ENCODE data around the gene RAP1GAP2.

RAP1GAP2 gene

GRCh38 chr17:2847381-2848333, 51.4 kb downstream of the RAP1GAP2 start:
- no peak overlapping the region for H3K27ac ChIP-seq
- no peaks in the 10 kb centered on the region for H3K27me3 ChIP-seq (ENCODE audit: insufficient read depth, low read depth, severe bottlenecking)
- H3K9me3 ChIP-seq (ENCODE audit: severe bottlenecking), result no peaks in the 10 kb centered on the region
- no peak for TF ChIP-seq CTCF (IDR thresholded peaks at IDR 0.05; ENCODE audit: low read depth, low read length)
- H3K36me3 ChIP-seq, result no peaks in the 10 kb centered on the region
- DNase-seq, result no peak
- H3K4me3 ChIP-seq (ENCODE audit: low read depth, low read length), result no peak overlapping the region

GRCh38 chr17:2849327-2849670, 53.1 kb downstream of the RAP1GAP2 start:
- Histone ChIP-seq H3K9me3 (ENCODE audit: severe bottlenecking) (no peaks in the 10 kb centered on the region), H3K4me3 (ENCODE audit: low read depth, low read length) (no peak overlapping the region), H3K27ac (no peak overlapping the region), H3K27me3 (ENCODE audit: insufficient read depth, low read depth, severe bottlenecking) (no peaks in the 10 kb centered on the region), H3K36me3 (no peaks in the 10 kb centered on the region)
- no peak for DNase-seq
- no peak for TF ChIP-seq CTCF (IDR thresholded peaks at IDR 0.05; ENCODE audit: low read depth, low read length)

GRCh38 chr17:2850991-2851390, 54.8 kb downstream of the RAP1GAP2 start:
- Histone ChIP-seq H3K27me3 (ENCODE audit: insufficient read depth, low read depth, severe bottlenecking) (no peaks in the 10 kb centered on the region), H3K9me3 (ENCODE audit: severe bottlenecking) (no peaks in the 10 kb centered on the region), H3K36me3 (no peaks in the 10 kb centered on the region; the same call in 1 of the 2 replicates), H3K4me3 (ENCODE audit: low read depth, low read length) (no peak overlapping the region), H3K27ac (no peak overlapping the region)
- DNase-seq, result no peak
- TF ChIP-seq CTCF (IDR thresholded peaks at IDR 0.05; ENCODE audit: low read depth, low read length), result no peak

GRCh38 chr17:2851615-2852014, 55.4 kb downstream of the RAP1GAP2 start:
- H3K27ac ChIP-seq, result no peak overlapping the region
- TF ChIP-seq CTCF (IDR thresholded peaks at IDR 0.05; ENCODE audit: low read depth, low read length), result no peak
- H3K27me3 ChIP-seq (ENCODE audit: insufficient read depth, low read depth, severe bottlenecking), result no peaks in the 10 kb centered on the region
- no peaks in the 10 kb centered on the region; the same call in 1 of the 2 replicates for H3K36me3 ChIP-seq
- H3K9me3 ChIP-seq (ENCODE audit: severe bottlenecking), result no peaks in the 10 kb centered on the region
- DNase-seq, result no peak
- no peak overlapping the region for H3K4me3 ChIP-seq (ENCODE audit: low read depth, low read length)

- TF ChIP-seq CTCF (IDR thresholded peaks at IDR 0.05; ENCODE audit: low read depth, low read length), result no peak
- no peak for DNase-seq
- no peak overlapping the region for H3K4me3 ChIP-seq (ENCODE audit: low read depth, low read length)
- peaks cover 5% of the 10 kb centered on the region for H3K36me3 ChIP-seq
- H3K27me3 ChIP-seq (ENCODE audit: insufficient read depth, low read depth, severe bottlenecking), result no peaks in the 10 kb centered on the region
- no peak overlapping the region for H3K27ac ChIP-seq
- no peaks in the 10 kb centered on the region for H3K9me3 ChIP-seq (ENCODE audit: severe bottlenecking)
These were observed 56.0 kb downstream of the RAP1GAP2 start for GRCh38 chr17:2852221-2852620.
